GM20000 (cell line): ENCODE measurements around the gene CHST15.
"Not testable (repeated sequence)": the region's sequence is repeated elsewhere in the genome, so short reads cannot be mapped to it uniquely, and the experiment has no call there.

ENCODE experiments used
- DNase-seq: peaks from one replicate; pipeline ENCODE4 v3.0.0; 2012; ENCODE audit warnings: low spot score
- TF ChIP-seq, protein P1 (sequence below): IDR thresholded peaks from 2 replicates; pipeline ENCODE4 v1.5.1; 2012; ENCODE audit warnings: mild to moderate bottlenecking, control low read depth; ENCODE audit errors: extremely low read depth, missing control alignments

CHST15 gene

DNA sequence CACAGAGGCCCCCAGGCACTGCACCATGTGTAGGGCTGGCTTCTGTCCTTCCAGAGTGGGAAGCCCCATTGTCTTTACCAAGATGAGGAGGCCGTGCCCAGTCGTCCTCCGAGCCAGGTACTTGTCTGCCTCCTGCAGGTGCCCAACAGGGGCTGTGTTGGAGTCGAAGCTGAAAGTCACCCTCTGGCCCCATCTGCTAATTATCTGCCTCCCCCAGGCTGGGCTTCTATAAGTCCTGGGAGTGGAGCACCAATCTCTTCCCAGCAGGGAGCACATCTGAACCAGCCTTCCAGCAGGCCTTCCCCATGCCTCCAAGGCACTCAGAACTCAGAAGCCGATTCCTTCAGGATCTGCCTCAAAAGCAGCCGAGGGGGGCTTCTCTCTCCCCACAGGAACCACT is 11.6 kb upstream of the CHST15 start:
- TF ChIP-seq, protein P1, sequence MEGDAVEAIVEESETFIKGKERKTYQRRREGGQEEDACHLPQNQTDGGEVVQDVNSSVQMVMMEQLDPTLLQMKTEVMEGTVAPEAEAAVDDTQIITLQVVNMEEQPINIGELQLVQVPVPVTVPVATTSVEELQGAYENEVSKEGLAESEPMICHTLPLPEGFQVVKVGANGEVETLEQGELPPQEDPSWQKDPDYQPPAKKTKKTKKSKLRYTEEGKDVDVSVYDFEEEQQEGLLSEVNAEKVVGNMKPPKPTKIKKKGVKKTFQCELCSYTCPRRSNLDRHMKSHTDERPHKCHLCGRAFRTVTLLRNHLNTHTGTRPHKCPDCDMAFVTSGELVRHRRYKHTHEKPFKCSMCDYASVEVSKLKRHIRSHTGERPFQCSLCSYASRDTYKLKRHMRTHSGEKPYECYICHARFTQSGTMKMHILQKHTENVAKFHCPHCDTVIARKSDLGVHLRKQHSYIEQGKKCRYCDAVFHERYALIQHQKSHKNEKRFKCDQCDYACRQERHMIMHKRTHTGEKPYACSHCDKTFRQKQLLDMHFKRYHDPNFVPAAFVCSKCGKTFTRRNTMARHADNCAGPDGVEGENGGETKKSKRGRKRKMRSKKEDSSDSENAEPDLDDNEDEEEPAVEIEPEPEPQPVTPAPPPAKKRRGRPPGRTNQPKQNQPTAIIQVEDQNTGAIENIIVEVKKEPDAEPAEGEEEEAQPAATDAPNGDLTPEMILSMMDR, result no peak
- no peak for DNase-seq

DNA sequence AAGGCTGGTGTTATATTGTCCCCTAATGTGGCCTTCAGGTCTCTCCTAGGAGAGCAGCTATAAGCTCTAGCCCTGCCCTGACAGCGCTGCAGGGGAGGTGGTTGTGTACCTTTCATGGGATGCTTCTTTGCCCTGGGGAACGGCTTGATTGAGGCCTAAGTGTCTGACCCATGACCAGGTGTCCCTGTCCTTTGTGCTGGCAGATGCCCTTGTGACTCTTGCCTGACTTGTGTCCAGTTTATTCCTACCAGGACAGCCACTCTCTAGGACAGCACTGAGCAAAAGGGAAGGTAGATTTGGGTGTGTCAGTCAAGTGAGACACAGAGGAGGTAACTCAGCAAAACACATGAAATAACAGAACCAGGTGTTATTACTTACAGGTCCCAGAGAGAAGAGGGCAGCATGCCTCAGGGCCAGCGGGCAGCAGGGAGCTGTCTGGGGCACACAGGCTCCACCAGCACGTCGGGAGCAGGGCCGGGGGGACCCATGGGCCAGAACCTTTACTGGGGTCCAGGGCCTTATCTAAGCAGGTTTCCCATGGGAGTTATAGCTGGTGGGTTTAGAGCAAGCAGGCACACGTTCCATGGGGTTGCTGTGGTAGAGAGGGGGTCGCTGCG is 10.7 kb upstream of the CHST15 start:
- no peak for DNase-seq
- TF ChIP-seq, protein P1, result no peak

DNA sequence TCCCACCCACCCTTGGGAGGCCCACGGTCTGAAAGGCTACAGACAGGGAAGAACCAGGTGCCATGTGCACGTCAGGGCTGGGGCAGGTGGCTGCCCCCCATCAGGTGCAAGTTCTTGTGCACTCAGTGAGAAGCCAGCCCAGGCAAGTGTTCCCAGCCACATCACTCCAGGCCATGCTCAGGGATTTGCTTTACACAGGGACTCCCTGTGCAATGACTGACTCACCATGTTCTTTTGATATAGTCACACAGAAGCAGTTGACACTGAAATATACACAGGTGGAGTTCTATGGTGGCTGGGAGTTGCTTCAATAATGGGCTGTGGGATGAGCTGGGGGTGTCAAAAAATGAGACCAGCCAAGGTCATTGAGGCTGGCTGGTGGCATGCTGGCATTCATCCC is 8.0 kb upstream of the CHST15 start:
- DNase-seq, result no peak
- TF ChIP-seq, protein P1, result no peak

DNA sequence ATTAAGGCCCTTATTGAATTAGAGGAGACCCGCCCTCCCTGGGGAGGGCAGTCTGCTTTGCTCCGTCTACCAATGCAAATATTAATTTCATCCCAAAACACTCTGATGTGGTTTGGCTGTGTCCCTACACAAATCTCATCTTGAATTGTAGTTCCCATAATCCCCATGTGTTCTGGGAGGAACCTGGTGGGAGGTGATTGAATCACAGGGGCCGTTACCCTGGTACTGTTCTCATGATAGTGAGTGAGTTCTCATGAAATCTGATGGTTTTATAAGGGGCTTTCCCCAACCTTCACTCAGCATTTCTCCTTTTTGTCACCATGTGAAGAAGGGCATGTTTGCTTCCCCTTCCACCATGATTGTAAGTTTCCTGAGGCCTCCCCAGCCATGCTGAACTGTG is 7.3 kb upstream of the CHST15 start:
- not testable (repeated sequence) for DNase-seq

DNA sequence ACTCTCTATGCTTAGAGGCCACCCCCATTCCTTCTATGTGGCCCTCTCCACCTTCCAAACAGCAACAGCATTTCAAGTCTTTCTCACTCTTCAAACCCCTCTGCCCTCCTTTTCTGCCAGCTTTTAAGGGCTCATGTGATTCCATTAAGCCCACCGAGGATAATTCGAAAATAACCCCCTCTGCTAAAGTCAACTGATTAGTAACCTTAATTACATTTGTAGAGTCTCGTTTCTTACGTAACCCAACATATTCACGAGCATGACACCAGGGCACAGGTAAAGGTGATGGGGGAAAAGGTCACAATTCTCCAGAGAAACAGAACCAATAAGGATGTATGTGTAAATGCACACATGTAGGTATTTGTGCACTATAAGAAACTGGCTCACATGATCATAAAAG is 6.7 kb upstream of the CHST15 start:
- TF ChIP-seq, protein P1, result no peak

DNA sequence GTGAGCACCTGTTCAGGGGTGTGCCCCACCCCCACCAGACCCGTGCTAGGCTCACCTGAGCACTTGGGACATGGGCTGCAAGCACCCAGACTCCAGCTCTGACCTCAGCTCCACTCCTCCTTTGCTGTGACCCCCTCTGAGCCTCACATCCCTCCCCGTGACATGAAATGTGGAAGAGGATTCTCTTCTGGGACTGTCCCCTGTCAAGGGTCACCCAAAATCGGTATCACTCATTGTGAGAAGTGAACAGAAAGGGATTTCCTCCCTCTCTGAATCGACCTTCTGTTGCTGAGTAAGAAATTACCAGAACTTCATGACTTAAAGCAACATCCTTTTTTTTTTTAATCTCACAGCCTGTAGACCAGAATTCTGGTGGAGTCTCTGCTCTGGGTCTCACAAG is 6.2 kb upstream of the CHST15 start:
- DNase-seq, result no peak
- TF ChIP-seq, protein P1, result no peak

More for the DNA sequence above, 6.7 kb upstream of the CHST15 start:
- no peak for DNase-seq

DNA sequence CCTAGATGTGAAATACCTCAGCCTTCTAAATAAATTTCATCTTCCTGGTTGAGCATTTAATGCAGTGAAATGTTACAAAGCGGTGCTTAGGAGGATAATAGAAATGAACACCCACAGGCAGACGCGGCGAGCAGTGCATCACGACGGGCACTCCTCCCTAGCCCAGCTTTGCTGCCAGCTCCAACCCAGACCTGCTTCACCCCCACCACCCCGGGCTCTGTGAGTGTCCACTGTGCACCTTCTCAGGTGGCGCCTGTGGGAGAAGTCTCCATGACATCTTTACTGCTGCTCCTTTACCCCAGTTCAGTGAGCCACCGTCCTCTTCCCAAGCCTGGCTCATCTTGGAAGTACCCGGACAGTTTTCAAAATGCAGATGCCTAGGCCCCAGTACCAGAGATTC is 5.2 kb upstream of the CHST15 start:
- no peak for DNase-seq
- TF ChIP-seq, protein P1, result no peak

DNA sequence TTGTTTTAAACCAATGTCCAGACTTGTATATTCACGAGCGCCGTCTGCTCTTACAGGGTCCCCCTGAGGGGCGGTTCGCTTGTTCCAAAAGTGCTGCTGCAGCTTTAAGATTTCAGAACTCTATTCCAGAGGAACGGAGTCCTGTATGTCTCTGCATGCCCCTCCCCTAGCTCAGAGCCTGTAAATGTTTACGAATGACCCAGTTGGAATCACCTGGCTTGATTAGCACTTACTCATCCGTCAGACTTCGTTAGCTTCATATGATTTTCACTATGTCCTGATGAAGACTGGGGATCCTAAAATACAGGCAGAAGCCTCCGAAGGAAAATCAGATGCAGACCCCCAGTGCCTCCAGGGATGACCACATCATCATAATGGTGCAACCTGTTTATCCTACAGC is 4.5 kb upstream of the CHST15 start:
- no peak for DNase-seq
- TF ChIP-seq, protein P1, result no peak
